NCI-H187 (cell line): Measurements from ENCODE around the gene CACNA1I.

ENCODE experiments used
- DNase-seq, 2 experiments: peaks; one replicate each; lab custom pipeline; 2025; lab: John Stamatoyannopoulos, UW

CACNA1I gene

GRCh38 chr22:39568278-39568981 lies 2.1 kb upstream of the CACNA1I start:
- DNase-seq: no peak

- DNase-seq: no peak
These were observed 1.5 kb upstream of the CACNA1I start for GRCh38 chr22:39569066-39569465.

GRCh38 chr22:39570226-39570625 lies 327 bp upstream of the CACNA1I start:
- DNase-seq: no peak

- DNase-seq: no peak
These were observed 985 bp downstream of the CACNA1I start for GRCh38 chr22:39571538-39571937.

GRCh38 chr22:39574779-39575551 lies 4.4 kb downstream of the CACNA1I start:
- no peak for DNase-seq

GRCh38 chr22:39575552-39575825 lies 4.9 kb downstream of the CACNA1I start:
- DNase-seq: no peak

GRCh38 chr22:39576027-39576426 lies 5.5 kb downstream of the CACNA1I start:
- no peak for DNase-seq

- no peak for DNase-seq
These were observed 6.8 kb downstream of the CACNA1I start for GRCh38 chr22:39577366-39577765.

GRCh38 chr22:39577900-39578299 lies 7.3 kb downstream of the CACNA1I start:
- no peak for DNase-seq

GRCh38 chr22:39580006-39580441 lies 9.5 kb downstream of the CACNA1I start:
- no peak for DNase-seq

GRCh38 chr22:39580795-39581194 lies 10.2 kb downstream of the CACNA1I start:
- DNase-seq: no peak

GRCh38 chr22:39581303-39581702 lies 10.8 kb downstream of the CACNA1I start:
- no peak for DNase-seq

GRCh38 chr22:39583066-39583667 lies 12.6 kb downstream of the CACNA1I start:
- DNase-seq: no peak

- DNase-seq: no peak
These were observed 19.3 kb downstream of the CACNA1I start for GRCh38 chr22:39589875-39590274.

- no peak for DNase-seq
These were observed 21.8 kb downstream of the CACNA1I start for GRCh38 chr22:39592081-39593065.

- DNase-seq: no peak
These were observed 22.7 kb downstream of the CACNA1I start for GRCh38 chr22:39593066-39593930.

- DNase-seq: no peak
These were observed 23.4 kb downstream of the CACNA1I start for GRCh38 chr22:39593931-39594285.

GRCh38 chr22:39594411-39594810 lies 23.9 kb downstream of the CACNA1I start:
- no peak for DNase-seq

GRCh38 chr22:39595622-39596172 lies 25.1 kb downstream of the CACNA1I start:
- no peak for DNase-seq

GRCh38 chr22:39596601-39597000 lies 26.0 kb downstream of the CACNA1I start:
- DNase-seq: no peak
